B cell (primary cell): ENCODE results near the gene EXOSC10.

ENCODE experiments used
- EZH2 ChIP-seq: IDR thresholded peaks from 2 replicates; pipeline ENCODE4 v1.6.1; 2012; ENCODE audit warnings: borderline replicate concordance, low read depth, mild to moderate bottlenecking, moderate library complexity, low read length; ENCODE audit not compliant: insufficient read depth, poor library complexity, severe bottlenecking
- TF ChIP-seq, protein P1 (sequence below): fragments of 200-600 bp; IDR thresholded peaks from one replicate; pipeline ENCODE4 v1.8.0; 2022; ENCODE audit warnings: antibody characterized with exemption, mild to moderate bottlenecking

- TF ChIP-seq, protein P1, sequence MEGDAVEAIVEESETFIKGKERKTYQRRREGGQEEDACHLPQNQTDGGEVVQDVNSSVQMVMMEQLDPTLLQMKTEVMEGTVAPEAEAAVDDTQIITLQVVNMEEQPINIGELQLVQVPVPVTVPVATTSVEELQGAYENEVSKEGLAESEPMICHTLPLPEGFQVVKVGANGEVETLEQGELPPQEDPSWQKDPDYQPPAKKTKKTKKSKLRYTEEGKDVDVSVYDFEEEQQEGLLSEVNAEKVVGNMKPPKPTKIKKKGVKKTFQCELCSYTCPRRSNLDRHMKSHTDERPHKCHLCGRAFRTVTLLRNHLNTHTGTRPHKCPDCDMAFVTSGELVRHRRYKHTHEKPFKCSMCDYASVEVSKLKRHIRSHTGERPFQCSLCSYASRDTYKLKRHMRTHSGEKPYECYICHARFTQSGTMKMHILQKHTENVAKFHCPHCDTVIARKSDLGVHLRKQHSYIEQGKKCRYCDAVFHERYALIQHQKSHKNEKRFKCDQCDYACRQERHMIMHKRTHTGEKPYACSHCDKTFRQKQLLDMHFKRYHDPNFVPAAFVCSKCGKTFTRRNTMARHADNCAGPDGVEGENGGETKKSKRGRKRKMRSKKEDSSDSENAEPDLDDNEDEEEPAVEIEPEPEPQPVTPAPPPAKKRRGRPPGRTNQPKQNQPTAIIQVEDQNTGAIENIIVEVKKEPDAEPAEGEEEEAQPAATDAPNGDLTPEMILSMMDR: no peak
- no peak for TF ChIP-seq EZH2
Measured at GRCh38 chr1:11126569-11126968, 26.9 kb upstream of the EXOSC10 start.
